ENCODE data around the gene FMN2.

GRCh38 chr1:240465531-240465940 is 373.9 kb downstream of the FMN2 start:
- TF ChIP-seq CTCF (IDR thresholded peaks at IDR 0.05) (no peak), POLR2A (IDR thresholded peaks at IDR 0.05) (no peak)
